Right lobe of liver (tissue), 4 donors: ENCODE measurements around the gene HS6ST3.

Source experiments
- POLR2A ChIP-seq: fragments of 450-650 bp; IDR thresholded peaks from one replicate; pipeline ENCODE4 v1.6.1; 2017; ENCODE audit warnings: antibody characterized with exemption, mild to moderate bottlenecking
- TF ChIP-seq, protein P1 (sequence below), 4 donors: fragments of 200-600 bp in 3 of 4; fragments of 450-650 bp in 1 of 4; IDR thresholded peaks; one replicate each; pipeline versions ENCODE4 v1.5.1 to v1.8.0; 2016 to 2022; ENCODE audit warnings: antibody characterized with exemption in 4 of 4, mild to moderate bottlenecking in 2 of 4
- donor health status: DM: no; HTN: no; CAD: no.
- donor health status: DM: no; HTN: no; CAD: no.
- donor health status: DM: no; HTN: yes; CAD: no.

DNA sequence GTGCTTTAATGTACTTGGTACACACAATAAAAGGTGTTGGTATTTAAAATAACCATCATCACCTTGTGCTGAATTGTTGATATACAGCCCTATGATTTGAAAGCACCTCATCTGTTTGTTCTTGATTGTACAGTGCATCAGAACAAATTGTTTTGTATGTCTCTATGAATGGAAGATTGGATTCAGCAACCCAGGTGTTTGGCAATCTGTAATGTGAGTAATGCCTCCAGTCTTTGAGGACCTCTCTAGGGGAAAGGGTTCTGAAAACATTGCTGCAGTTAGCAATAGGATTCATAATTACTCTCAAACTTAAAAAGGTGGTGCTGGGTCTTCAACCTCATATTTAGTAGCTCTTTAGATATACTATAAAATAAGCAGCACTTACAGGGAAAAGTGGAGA lies 562.6 kb downstream of the HS6ST3 start:
- no peak for TF ChIP-seq POLR2A
- TF ChIP-seq, protein P1, sequence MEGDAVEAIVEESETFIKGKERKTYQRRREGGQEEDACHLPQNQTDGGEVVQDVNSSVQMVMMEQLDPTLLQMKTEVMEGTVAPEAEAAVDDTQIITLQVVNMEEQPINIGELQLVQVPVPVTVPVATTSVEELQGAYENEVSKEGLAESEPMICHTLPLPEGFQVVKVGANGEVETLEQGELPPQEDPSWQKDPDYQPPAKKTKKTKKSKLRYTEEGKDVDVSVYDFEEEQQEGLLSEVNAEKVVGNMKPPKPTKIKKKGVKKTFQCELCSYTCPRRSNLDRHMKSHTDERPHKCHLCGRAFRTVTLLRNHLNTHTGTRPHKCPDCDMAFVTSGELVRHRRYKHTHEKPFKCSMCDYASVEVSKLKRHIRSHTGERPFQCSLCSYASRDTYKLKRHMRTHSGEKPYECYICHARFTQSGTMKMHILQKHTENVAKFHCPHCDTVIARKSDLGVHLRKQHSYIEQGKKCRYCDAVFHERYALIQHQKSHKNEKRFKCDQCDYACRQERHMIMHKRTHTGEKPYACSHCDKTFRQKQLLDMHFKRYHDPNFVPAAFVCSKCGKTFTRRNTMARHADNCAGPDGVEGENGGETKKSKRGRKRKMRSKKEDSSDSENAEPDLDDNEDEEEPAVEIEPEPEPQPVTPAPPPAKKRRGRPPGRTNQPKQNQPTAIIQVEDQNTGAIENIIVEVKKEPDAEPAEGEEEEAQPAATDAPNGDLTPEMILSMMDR (IDR thresholded peaks at IDR 0.05): no peak
